Daoy (cell line): ENCODE measurements around the gene MBP. TPM values are rescaled to one million over a fixed set of nuclear protein-coding genes. Genes with fewer than 3 reads are reported as not detected.

ENCODE experiments used
- DNase-seq: peaks from one replicate; pipeline ENCODE4 v3.0.0-alpha.2; 2015; ENCODE audit warnings: low read depth
- total RNA-seq: library from RNA; depleted of rRNA; stranded (reverse); fragments of >200 nt; shearing (Covaris generic); gene quantifications from 2 replicates; pipeline ENCODE4 v1.2.3, GENCODE V29; 2014

MBP gene
- total RNA-seq, 1 experiment from 2014 or later, result not detected

- DNase-seq, result peak; percentile 17
Observed at GRCh38 chr18:77100751-77101355, 31.7 kb downstream of the MBP start.

- DNase-seq, result no peak
Observed at GRCh38 chr18:77099485-77100370, 32.9 kb downstream of the MBP start.

GRCh38 chr18:77098538-77099174 lies 33.9 kb downstream of the MBP start:
- no peak for DNase-seq

GRCh38 chr18:77098029-77098428 lies 34.6 kb downstream of the MBP start:
- peak; percentile 19 for DNase-seq

- no peak for DNase-seq
Observed at GRCh38 chr18:77096936-77097886, 35.4 kb downstream of the MBP start.

DNA sequence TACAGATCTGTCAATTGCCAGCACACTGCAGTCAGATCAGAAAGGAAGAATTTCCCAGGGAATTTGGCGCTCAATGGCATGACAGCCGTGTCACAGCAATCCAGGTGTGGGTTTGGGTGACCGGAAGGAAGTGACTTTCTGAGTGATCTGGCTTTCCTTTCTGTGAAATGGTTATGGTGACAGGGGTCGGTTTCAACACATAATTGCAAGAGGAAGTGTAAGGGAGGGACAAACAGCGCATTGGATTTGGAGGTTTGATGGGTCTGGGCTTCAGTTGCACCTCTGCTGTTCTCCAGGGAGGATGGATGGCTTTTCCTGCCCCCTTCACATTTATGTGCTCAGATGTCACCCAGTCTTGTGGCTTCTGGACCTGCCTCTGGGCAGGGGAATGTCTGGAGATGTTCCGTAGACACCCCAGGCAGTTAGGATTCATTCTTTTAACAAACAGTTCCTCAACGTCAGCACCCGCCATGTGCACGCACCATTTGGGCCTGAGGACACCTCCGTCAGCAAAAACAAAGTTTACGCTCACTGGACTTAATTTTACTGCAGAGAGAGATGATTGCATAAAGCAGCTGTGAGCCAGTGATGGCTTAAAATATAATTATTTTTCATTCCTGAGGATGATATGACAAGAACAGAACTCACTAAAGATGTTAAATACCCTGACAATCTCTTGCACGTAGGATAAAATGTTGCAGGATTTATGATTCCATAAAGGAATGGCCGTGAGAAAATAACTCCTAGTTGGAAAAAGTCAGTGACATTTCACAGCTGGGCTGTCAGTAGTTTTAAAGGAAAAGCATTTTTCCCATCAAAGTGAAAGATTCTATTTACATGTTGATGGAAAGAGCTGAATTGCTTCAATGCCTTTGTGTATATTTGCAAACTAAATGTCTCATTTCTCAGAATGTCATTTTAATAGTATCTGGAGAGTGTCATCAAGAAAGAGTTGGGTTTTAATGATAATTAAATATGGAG lies 36.9 kb downstream of the MBP start:
- no peak for DNase-seq

GRCh38 chr18:77093586-77093985 lies 39.0 kb downstream of the MBP start:
- no peak for DNase-seq

DNA sequence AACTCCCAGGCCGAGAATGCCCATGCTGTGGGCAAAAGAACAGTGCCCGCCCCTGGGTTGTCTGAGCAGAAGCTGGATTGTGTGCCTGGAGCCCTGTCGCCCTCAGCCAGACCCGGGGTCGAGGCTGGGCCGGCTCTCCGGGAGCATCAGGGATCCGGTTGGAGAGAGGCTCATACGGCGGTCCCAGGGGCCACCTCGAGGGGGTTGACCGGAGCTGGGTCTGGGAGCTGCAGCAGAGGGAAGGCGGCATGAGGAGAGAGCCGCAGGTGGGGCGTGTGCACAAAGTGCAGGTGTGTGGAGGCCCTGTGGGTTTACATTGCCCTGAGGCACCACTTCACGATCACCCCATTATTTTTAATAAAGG lies 39.5 kb downstream of the MBP start:
- DNase-seq, result no peak

DNA sequence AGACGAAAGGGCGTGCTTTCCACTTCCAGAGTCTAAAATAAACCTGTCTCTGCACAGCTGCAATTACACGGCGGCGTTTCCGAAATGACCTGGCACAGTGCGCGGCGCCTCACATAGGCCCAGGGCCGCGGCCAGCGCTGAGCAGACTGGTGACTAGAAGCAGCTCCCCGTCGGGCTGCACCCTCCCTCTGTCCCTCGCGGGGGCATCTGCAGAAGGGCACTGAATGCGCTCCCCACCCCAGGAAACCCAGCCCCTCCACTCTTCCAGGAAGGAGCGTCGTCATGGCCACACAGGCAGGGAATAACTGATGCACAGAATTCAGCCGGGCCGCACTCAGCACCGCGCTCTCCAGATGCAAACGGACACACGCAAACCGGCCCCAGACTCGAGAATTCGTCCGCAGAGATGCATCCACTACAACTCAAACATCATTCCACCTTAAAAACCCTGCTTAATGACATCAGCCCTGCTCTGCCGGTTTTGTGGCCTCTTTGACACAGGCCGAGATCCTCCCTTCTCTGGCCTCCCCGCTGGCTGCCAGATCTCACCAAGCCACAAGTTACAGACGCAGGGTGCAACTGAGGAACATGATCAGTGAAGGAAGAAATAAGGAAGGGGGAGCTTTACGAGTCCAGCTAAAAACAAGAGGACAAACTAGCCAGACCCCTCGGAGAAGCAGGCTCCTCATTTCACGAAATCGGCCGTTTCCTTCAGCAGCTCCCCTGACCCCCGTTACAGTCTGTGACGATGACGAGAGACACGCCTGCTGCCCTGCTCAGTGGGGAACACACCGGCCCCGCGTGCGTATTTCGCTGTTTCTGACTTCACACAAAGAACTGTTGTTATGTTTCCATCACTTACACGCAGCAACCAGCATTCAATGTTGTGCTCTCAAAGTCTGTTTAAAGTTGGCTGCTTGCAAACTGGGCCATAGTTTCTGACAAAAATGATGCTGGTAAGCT lies 40.2 kb downstream of the MBP start:
- DNase-seq, result no peak

- no peak for DNase-seq
Observed at GRCh38 chr18:77091366-77091765, 41.2 kb downstream of the MBP start.

- no peak for DNase-seq
Observed at GRCh38 chr18:77090546-77091174, 41.9 kb downstream of the MBP start.

GRCh38 chr18:77089723-77090285 lies 42.8 kb downstream of the MBP start:
- DNase-seq, result no peak

DNA sequence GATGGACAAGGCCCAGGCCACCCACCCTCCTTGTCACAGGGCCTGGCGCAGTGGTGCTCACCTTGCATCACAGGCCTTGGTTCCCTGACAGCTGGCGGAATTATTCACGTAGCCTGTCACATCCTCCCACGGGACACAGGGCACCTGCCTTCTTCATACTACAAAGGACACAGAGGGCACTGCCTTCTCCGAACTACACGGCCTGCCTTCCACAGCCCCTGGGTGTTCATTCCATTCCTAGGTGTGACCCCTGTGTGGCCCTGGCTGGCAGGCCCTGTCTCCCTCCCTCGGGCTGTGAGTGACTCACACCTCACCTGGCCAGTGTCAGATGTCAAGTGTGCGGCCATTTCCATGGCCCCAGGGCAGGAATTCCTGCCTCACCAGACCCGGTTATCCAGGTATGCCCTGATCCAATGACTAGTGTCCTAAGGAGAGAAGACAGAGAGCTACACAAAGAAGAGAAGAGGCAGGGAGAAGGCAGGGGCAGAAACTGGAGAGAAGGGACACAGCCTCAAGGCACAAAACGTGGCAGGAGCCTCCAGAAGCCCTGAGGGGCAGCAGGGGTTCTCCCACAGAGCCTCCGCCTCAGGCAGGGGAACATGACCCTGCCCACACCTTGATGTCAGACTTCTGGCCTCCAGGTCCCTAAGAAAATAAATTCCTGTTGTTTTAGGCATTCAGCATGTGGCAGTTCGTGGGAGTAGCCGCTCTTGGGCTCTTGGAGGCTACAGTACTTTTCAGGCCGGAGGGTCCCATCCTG lies 43.4 kb downstream of the MBP start:
- no peak for DNase-seq

DNA sequence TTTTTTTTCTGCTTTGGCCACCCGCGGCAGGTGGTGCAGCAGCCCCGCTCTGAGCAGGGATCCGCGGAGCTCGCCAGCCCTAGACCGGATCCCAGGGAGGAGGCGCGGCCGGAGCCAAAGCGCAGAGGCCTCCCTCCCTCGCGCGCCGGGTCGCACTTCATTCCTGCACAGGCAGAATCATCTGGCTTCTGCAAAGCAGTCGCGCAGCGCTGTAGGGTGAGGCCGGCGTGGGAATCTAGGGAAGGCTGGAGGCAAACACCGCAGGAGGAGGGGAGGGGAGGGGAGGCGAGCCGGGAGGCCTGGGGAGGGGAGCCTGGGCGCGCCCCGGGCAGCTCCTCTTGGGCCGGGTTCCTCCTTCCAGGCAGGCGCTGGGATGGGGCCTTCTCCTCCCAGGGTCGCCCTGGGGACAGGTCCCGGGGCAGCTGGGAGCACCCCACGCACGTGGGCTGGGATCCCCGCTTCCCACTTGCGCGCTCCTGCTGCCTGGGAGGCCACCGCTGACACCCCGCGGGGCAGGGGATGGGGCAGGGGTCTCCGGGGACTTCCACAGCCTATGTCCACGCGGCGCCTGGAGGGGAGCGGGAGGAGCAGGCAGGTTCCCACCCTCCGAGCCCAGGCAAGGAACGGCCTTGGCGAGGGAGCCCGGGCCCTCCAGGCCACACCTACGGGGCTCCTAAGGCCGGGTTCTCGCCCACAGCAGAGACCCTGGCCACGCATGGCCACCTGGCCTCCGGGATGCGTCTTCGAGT lies 45.0 kb downstream of the MBP start:
- DNase-seq, result no peak

GRCh38 chr18:77086656-77087392 lies 45.8 kb downstream of the MBP start:
- no peak for DNase-seq

DNA sequence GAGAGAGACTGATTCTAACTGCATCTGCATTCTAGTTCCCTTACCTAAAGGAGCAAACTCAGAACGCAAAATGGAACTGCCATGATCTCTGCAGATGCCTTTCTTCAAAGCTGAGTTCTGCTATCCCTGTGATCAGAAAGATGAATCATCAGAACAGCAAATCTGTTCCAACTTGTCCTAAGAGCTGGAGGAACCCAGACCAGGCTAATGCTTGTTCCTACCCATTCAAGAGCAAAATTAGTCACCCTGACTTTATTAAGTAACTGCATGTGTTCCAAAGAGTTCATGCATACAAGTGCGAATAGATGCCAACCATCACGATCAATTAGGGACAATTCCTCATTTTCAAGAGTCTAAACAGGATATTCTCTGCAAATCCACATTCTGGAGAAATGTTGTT lies 46.5 kb downstream of the MBP start:
- no peak for DNase-seq
